Liver (tissue), 3 donors: ENCODE measurements around the gene ARHGAP6.

ENCODE experiments used
- EGR1 ChIP-seq, 2 donors: IDR thresholded peaks; 2 replicates each; pipeline ENCODE4 v1.6.1; 2016 to 2018; ENCODE audit warnings: antibody characterized with exemption in 2 of 2, low read depth in 2 of 2
- FOXA1 ChIP-seq: IDR thresholded peaks from 2 replicates; pipeline ENCODE4 v1.6.1; 2016; ENCODE audit warnings: antibody characterized with exemption
- JUND ChIP-seq, 2 donors: IDR thresholded peaks; 2 replicates each; pipeline ENCODE4 v1.6.1; 2016; ENCODE audit warnings: antibody characterized with exemption in 2 of 2
- RAD21 ChIP-seq, 2 donors: IDR thresholded peaks; 2 replicates each; pipeline ENCODE4 v1.6.1; 2016; ENCODE audit warnings: antibody characterized with exemption in 2 of 2, mild to moderate bottlenecking in 2 of 2
- RXRA ChIP-seq, 2 donors: IDR thresholded peaks; 2 replicates each; pipeline ENCODE4 v1.6.1; 2017 to 2018; ENCODE audit warnings: antibody characterized with exemption in 2 of 2, mild to moderate bottlenecking in 1 of 2
- SP1 ChIP-seq: IDR thresholded peaks from 2 replicates; pipeline ENCODE4 v1.6.1; 2018; ENCODE audit warnings: antibody characterized with exemption, mild to moderate bottlenecking
- TAF1 ChIP-seq: conservative IDR thresholded peaks from 2 replicates; pipeline ENCODE4 v1.6.1; 2016; ENCODE audit warnings: antibody characterized with exemption, mild to moderate bottlenecking
- YY1 ChIP-seq: IDR thresholded peaks from 2 replicates; pipeline ENCODE4 v1.6.1; 2016; ENCODE audit warnings: antibody characterized with exemption, mild to moderate bottlenecking
- TF ChIP-seq, protein P1 (sequence below): fragments of 150-350 bp; IDR thresholded peaks from 2 replicates; pipeline ENCODE4 v1.5.1; 2017; ENCODE audit warnings: improper control_type of control experiment, low read depth, low read length; ENCODE audit not compliant: missing input control
- TF ChIP-seq, protein P2 (sequence below): IDR thresholded peaks from 2 replicates; pipeline ENCODE4 v1.6.1; 2016; ENCODE audit warnings: antibody characterized with exemption
- TF ChIP-seq, protein P3 (sequence below): IDR thresholded peaks from 2 replicates; pipeline ENCODE4 v1.6.1; 2016; ENCODE audit warnings: antibody characterized with exemption, mild to moderate bottlenecking
- donor health status: healthy.
- donor health status: healthy.

DNA sequence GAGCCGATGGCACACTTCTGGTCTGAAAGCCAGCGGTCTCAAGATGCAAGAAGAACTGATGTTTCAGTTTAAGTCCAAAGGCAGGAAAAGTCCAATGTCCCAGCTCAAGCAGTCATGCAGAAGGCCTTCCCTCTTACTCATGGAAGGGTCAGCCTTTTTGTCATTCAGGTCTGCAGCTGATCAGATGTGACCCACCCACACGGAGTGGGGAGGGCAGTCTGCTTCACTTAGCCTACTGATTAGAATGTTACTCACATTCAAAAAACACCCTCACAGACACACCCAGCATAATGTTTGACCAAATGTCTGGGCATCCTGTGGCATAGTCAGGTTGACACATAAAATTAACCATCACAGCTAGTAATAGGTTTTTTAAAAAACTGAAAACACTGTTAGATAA, 548.0 kb downstream of the ARHGAP6 start:
- TF ChIP-seq, protein P1, sequence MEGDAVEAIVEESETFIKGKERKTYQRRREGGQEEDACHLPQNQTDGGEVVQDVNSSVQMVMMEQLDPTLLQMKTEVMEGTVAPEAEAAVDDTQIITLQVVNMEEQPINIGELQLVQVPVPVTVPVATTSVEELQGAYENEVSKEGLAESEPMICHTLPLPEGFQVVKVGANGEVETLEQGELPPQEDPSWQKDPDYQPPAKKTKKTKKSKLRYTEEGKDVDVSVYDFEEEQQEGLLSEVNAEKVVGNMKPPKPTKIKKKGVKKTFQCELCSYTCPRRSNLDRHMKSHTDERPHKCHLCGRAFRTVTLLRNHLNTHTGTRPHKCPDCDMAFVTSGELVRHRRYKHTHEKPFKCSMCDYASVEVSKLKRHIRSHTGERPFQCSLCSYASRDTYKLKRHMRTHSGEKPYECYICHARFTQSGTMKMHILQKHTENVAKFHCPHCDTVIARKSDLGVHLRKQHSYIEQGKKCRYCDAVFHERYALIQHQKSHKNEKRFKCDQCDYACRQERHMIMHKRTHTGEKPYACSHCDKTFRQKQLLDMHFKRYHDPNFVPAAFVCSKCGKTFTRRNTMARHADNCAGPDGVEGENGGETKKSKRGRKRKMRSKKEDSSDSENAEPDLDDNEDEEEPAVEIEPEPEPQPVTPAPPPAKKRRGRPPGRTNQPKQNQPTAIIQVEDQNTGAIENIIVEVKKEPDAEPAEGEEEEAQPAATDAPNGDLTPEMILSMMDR = no peak
- no peak for TF ChIP-seq TAF1
- no peak for TF ChIP-seq RAD21 (IDR thresholded peaks at IDR 0.05)
- TF ChIP-seq, protein P2, sequence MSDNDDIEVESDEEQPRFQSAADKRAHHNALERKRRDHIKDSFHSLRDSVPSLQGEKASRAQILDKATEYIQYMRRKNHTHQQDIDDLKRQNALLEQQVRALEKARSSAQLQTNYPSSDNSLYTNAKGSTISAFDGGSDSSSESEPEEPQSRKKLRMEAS = no peak
- TF ChIP-seq SP1 = no peak
- no peak for TF ChIP-seq YY1
- no peak for TF ChIP-seq FOXA1
- TF ChIP-seq EGR1 (IDR thresholded peaks at IDR 0.05; ENCODE audit: low read depth in 2 of 2) = no peak
- TF ChIP-seq RXRA (IDR thresholded peaks at IDR 0.05) = no peak
- TF ChIP-seq, protein P3, sequence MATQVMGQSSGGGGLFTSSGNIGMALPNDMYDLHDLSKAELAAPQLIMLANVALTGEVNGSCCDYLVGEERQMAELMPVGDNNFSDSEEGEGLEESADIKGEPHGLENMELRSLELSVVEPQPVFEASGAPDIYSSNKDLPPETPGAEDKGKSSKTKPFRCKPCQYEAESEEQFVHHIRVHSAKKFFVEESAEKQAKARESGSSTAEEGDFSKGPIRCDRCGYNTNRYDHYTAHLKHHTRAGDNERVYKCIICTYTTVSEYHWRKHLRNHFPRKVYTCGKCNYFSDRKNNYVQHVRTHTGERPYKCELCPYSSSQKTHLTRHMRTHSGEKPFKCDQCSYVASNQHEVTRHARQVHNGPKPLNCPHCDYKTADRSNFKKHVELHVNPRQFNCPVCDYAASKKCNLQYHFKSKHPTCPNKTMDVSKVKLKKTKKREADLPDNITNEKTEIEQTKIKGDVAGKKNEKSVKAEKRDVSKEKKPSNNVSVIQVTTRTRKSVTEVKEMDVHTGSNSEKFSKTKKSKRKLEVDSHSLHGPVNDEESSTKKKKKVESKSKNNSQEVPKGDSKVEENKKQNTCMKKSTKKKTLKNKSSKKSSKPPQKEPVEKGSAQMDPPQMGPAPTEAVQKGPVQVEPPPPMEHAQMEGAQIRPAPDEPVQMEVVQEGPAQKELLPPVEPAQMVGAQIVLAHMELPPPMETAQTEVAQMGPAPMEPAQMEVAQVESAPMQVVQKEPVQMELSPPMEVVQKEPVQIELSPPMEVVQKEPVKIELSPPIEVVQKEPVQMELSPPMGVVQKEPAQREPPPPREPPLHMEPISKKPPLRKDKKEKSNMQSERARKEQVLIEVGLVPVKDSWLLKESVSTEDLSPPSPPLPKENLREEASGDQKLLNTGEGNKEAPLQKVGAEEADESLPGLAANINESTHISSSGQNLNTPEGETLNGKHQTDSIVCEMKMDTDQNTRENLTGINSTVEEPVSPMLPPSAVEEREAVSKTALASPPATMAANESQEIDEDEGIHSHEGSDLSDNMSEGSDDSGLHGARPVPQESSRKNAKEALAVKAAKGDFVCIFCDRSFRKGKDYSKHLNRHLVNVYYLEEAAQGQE = no peak
- TF ChIP-seq JUND (IDR thresholded peaks at IDR 0.05) = no peak
